Activated T-helper 1 cell treated with anti-CD3 and anti-CD28 coated beads, Interleukin-2, amount 50 U/mL, for 16 hours (primary cell): Measurements from ENCODE around the gene MAZ.
"Not testable (repeated sequence)": the region's sequence is repeated elsewhere in the genome, so short reads cannot be mapped to it uniquely, and the experiment has no call there.

Experiments used
- DNase-seq, 2 donors: peaks; one replicate each; pipeline ENCODE4 v3.0.0-alpha.2; 2020; ENCODE audit warnings: low read depth in 1 of 2, low spot score in 1 of 2

The MAZ gene

DNA sequence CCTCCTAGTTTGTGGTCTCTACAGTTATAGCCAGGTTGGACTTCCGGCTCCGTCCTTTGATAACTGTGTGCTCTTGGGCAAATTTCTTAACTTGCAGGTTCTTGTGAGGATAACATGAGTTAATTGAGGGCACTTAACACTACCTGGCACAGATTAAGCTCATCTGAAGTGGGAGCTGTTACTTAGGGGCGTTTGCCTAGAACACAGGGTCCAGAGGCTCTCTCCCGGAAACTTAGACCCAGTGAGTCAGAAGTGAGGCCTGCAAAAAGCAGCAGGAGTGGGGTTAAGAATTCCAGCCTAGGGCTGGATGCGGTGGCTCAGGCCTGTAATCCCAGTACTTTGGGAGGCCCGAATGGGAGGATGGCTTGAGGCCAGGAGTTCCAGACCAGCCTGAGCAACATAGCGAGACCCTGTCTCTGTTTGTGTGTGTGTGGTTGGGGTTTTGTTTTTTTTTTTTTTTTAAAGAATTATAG lies 15.3 kb downstream of the MAZ start:
- no peak for DNase-seq

DNA sequence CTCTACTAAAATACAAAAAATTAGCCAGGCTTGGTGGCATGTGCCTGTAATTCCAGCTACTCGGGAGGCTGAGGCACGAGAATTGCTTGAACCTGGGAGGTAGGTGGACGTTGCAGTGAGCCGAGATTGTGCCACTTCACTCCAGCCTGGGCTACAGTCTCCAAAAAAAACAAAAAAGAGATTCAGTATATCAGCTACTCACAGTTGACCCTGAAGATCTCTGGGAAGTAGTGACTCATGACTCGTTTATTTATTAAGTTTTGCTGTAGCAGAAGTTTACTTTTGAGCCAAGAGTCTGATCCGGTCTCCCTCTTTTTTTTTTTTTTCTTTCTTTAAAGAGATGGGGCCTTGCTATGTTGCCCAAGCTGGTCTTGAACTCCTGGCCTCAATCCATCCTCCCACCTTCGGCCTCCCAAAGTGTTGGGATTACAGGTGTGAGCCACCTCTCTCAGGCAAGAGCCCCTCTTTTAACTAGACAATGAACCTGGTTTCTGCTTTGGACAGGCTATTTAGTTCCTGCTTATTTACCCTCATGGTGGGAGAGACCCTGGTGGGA lies 18.3 kb downstream of the MAZ start:
- DNase-seq = no peak

DNA sequence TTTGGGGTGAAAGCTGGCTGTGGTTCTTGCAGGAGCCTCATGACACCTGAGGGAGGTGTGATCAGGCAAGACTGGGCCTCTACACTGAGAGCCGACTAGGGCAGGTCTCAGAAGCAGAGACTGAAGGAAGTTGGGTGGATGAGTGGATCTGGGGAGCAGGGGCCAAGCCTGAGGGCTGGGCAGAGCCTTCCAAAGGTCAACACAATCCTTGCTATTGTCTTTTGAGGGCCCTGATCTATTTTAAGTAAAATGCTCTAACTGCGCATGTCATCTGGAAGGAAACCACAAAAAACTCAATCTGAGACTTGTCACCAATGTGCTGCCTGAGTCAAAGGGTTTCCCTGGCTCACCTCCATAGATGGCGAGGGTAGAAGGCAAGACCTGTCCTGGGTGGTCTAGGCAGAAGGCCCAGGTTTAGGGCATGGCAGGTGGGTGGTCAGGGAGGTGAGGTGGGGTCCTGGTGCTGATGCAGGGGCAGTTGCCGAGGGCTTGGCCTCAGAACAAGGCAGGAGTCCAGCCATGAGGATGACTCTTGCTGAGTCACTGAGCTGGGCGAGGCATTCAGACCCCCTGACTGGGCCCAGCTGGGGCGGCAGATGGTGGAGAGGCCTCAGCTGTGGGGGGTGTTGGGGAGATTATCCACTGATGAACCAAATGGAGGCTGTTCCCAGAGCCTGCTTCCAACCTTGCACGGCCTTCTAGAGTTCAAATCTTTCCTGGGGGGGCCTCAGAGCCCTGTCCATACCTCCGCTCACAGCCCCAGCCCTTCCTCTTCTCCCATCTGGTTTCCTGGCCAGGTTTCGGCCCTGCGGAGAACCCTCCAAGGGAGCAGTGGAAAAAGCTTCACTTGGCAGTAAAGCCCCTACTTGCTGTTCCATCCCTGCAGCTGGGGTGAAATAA lies 19.1 kb downstream of the MAZ start:
- no peak for DNase-seq

DNA sequence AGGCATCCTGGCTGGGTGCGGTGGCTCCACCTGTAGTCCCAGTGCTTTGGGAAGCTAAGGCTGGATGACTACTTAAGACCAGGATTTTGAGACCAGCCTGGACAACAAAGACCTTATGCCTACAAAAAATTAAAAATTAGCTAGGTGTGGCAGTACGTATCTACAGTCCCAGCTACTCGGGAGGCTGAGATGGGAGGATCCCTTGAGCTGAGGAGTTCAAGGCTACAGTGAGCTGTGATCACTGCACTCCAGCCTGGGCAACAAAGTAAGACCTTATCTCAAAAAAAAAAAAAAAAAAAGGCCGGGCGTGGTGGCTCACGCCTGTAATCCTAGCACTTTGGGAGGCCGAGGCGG lies 20.0 kb downstream of the MAZ start:
- DNase-seq = no peak

DNA sequence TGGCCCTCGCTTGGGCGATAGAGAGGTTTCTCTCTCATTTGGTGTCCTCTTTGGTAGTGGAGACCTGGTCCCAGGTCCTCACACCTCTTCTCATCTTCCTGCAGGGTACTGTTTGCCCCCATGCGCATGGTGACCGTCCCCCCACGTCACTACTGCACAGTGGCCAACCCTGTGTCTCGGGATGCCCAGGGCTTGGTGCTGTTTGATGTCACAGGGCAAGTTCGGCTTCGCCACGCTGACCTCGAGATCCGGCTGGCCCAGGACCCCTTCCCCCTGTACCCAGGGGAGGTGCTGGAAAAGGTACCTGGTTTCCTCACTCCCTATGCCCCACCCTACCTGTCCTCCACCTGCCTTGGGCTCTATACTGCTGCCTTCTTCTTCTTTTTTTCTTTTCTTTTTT lies 24.4 kb downstream of the MAZ start:
- no peak for DNase-seq

DNA sequence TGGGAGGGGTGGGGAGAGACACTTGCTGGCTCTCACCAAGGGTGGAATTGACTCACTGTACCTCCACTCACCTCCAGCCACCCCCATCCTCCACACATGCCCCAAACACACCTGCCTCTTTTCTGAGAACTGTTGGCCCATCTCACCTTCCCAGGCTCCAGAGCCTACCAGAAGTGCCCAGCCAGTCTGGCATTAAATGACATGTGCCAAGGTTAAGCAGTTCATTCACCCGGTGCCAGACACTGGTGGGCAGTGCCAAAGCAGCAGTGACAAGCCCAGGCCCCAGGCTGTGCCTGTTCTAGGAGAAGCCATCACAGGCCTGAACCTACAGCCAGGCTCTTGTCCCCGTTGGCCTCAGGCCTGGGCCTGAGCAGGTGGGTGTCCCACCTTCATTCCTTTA lies 25.2 kb downstream of the MAZ start:
- DNase-seq = no peak

DNA sequence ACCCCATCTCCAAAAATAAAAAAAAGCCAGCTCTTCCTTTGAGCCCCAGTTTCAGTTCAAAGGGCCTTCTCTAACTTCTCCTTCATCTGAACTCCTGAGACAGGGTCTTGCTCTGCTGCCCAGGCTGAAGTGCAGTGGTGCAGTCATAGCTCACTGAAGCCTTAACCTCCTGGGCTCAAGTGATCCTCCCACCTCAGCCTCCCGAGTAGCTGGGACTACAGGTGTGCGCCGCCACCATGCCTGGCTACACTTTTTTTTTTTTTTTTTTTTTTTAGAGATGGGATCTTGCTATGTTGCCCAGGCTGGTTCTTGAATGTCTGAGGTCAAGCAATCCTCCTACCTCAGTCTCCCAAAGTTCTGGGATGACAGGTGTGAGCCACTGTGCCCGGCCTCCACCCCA lies 26.9 kb downstream of the MAZ start:
- DNase-seq = not testable (repeated sequence)

DNA sequence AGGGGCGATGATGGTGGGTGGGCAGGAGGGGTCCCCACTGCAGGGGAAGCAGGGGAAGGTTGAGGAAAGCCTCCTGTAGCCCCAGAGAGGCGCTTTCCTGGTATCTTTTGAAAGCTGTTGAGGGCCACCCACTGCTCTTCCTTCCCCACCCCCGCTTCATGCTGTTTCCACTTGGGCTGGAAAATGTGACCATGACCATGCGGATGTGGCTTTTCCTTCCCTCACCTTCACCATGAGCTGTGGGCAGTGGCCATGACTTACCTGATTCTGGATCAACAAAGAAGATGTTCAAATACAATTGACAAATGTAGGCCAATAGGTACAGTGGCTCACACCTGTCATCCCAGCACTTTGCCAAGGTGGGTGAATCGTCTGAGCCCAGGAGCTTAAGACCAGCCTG lies 27.8 kb downstream of the MAZ start:
- DNase-seq = no peak

DNA sequence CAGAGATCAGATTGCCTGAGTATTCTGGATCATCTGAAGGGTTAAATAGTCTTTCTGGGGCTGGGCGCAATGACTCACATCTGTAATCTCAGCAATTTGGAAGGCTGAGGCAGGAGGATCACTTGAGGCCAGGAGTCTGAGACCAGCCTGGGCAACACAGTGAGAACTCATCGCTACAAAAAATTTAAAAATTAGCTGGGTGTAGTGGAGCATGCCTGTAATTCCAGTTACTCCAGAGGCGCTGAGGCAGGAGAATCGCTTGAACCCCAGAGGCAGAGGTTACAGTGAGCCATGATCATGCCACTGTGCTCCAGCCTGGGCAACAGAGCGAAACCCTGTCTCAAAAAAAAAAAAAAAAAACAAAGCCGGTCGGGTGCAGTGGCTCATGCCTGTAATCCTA lies 29.6 kb downstream of the MAZ start:
- DNase-seq = no peak

DNA sequence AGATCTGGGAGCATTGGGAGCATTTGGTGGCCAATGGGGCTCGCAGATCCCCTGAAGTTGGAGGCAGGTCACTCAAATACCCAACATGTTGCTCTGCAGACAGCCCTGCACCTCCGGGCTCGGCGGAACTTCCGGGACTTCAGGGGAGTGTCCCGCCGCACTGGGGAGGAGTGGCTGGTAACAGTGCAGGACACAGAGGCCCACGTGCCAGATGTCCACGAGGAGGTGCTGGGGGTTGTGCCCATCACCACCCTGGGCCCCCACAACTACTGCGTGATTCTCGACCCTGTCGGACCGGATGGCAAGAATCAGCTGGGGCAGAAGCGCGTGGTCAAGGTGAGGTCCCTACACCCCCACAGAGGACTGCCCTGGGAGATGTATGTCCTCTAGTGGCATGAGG lies 30.3 kb downstream of the MAZ start:
- DNase-seq = no peak

DNA sequence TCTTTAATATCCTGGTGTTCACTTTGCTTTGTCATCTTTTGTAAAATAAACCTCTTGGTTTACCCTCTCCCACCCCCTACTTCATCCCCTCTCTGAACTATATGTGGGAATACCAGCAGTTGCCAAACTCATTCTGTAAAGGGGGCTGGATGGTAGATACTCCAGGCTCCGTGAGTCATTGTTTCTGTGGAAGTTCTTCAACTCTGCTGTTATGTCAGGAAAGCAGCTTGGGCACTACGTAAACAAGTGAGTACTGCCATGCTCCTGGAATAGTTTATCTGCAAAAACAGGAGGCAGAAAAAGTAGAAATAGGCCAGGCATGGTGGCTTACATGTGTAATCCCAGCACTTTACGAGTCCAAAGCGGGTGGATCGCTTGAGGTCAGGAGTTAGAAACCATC lies 31.5 kb downstream of the MAZ start:
- no peak for DNase-seq

DNA sequence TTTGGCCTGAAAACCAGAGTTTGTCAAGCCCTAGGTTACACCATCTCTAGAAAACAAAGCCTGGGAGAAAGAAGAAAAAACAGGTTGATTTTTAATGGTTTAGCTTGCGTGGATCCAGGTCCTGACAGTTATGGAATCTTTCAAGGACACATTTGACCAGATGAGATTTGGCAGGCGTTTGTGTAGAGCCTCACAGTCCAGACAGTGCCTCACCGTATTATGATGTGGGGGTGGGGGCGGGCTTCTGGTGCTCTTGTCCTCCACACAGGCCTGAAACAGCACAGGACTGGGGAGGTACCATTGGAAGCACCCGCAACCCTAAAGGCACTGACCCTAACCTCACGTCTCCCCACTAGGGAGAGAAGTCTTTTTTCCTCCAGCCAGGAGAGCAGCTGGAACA lies 33.5 kb downstream of the MAZ start:
- DNase-seq = no peak

DNA sequence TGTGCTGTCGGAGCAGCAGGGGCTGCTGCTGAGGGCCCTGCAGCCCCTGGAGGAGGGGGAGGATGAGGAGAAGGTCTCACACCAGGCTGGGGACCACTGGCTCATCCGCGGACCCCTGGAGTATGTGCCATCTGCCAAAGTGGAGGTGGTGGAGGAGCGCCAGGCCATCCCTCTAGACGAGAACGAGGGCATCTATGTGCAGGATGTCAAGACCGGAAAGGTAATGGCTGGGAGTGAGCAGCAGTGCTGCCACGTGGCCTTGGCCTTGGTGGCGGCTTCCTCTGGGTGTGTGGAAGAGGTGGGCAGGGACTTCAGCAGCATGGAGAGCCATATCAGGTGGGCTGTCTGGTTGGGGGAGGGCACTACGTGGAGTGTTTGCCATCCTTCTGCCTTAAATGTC lies 33.9 kb downstream of the MAZ start:
- no peak for DNase-seq

DNA sequence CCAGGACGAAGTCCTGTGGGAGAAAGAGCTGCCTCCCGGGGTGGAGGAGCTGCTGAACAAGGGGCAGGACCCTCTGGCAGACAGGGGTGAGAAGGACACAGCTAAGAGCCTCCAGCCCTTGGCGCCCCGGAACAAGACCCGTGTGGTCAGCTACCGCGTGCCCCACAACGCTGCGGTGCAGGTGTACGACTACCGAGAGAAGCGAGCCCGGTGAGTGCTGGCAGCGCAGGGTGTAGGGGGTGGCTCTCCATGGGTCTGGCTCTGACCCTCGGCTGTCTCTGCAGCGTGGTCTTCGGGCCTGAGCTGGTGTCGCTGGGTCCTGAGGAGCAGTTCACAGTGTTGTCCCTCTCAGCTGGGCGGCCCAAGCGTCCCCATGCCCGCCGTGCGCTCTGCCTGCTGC lies 35.3 kb downstream of the MAZ start:
- DNase-seq = no peak

DNA sequence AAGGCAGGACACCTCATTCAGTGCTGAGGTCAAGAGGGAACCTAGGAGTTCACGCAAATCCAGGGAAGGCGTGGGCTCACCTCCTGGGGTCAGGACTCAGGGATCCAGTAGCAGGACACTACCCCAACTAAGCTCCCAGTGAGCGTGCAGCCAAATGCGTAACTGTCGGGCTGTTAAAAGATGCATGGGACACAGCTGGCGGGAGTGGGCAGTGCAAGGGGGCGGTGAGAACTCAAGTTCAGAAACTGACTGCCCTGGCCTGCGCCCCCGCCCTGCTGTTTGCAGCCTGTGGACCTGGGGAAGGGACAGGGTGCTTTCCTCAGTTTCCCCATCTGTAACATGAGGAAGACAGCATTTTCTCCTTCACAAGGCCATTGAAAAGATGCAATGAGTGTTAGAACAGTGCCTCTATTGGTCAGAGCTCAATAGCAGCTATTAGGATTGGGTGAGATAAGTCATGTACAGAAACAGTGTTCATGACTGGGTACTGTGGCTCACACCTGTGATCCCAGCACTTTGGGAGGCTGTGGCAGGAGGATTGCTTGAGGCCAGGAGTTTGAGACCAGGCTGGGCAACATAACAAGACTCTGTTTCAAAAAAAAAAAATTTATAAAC lies 36.5 kb downstream of the MAZ start:
- no peak for DNase-seq

DNA sequence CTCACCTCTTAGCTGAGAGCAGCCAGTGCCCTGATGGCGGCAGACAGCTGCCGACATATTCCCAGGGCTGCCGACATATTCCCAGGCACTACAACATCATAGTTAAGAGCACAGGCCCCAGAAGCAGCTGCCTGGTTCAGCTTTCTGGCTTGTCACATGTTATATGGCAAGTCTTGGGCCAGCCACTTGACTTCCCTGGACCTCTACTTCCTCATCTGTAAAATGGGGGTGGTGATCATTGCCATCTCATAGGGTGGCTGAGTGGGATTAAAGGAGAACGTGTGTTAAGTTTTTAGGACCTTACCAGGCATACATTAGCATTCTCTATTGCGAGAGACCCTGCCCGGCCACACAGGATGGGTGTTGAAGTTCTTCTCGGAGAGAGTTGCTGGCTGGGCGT lies 37.6 kb downstream of the MAZ start:
- no peak for DNase-seq

DNA sequence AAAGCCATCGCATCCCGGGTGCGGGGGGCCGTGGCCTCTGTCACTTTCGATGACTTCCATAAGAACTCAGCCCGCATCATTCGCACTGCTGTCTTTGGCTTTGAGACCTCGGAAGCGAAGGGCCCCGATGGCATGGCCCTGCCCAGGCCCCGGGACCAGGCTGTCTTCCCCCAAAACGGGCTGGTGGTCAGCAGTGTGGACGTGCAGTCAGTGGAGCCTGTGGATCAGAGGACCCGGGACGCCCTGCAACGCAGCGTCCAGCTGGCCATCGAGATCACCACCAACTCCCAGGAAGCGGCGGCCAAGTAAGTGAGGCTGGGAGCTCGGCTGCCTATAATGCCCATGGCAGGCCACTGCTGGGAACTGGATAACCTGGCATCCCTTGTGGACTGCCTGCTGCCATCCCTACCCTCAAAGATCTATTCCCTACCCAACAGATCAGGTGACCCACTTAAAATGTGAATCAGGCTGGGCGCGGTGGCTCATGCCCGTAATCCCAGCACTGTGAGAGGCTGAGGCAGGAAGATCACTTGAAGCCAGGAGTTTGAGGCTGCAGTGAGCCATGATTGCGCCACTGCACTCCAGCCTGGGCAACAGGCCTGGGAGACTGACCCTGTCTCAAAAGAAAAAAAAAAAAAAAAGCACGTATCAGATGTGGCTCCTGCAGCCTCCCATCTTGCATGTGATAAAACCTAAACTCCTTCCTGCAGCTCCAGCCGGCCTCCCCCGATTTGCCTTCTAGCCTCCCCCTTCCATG lies 38.4 kb downstream of the MAZ start:
- no peak for DNase-seq

DNA sequence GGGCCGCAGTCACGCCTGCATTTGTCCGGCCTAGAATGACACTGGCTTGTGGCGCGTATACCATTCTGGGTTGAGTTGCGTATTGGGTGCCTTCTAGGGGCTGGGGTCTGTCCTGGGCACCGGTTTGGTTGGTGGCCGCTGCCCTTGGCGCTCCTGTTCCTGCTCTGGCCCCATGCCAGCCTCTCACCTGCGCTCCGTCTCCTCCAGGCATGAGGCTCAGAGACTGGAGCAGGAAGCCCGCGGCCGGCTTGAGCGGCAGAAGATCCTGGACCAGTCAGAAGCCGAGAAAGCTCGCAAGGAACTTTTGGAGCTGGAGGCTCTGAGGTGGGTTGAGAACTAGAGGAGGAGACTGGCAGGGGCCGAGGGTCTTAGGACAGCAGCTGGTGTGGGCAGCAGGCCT lies 39.3 kb downstream of the MAZ start:
- no peak for DNase-seq

DNA sequence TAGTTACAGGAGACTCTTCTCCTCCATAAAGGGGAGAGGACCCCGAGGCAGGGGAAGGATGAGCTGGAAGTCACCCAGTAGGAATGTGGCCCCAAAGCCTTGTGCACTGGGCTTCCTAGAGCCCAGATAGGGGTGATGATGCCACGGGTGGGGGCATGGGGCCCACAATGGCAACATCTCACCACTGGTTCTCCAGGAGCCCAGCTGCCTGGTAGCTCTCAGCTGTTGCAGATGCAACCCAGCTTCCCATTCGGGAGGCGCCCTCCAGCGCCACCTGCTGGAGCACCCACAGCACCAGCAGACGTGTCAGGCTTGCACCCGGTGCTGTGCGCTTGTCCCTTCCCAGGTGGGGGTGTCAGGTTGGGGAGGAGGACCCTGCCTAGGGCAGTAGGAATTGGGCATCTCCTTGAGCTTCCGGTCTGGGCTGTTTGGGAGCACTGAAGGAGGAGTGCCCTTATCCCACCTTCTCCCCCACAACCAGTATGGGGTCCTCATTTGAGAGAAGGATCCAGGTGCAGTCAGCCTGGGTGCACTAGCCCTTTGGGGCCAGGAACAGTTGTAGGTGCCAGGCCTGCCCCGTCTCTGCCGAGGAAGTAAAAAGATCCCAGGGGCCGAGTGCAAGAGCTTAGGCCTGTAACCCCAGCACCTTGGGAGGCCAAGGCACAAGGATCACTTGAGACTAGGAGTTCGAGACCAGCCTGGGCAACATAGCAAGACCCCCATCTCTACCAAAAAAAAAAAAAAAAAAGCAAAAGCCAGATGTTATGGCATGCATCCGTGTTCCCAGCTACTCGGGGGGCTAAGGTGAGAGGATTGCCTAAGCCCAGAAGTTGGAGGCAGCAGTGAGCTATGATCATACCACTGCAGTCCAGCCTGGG lies 42.3 kb downstream of the MAZ start:
- DNase-seq = peak; percentile 70 to 72

DNA sequence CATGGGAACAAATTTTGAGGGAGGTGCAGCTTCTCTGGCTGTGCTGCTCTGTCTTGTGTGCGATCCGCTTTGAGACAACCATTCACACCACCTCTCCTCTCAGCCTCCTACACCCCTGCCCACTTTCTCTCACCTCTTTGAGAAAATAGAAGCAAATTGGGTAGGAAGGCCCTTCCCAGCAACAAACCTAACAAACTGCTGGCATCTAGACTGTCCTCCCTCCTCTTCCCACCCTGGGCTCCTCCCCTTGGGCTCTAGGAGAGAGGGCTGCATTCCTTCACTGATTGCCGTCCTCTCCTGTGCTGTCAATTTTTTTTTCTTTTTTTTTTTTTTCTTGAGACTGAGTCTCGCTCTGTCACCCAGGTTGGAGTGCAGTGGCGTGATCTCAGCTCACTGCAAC lies 43.2 kb downstream of the MAZ start:
- no peak for DNase-seq

DNA sequence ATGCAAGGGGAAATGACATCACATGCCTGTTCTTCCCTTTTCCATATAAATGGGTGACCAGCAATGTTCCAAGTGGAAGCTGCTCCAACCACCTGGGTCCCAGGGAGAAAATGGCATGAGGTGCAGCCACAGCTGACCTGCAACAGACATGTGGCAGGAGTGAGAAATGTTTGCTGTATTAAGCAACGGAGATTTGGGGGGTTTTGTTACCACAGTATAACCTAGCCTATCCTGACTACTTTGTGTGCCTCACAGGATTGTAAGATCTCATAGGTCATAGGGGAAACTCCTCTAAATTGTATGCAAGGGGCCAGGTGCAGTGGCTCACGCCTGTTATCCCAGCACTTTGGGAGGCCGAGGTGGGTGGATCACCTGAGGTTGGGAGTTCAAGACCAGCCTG lies 44.7 kb downstream of the MAZ start:
- DNase-seq = no peak
